A549 (cell line): ENCODE data around the gene CTNND2. TPM values are rescaled to one million over a fixed set of nuclear protein-coding genes. Genes with fewer than 3 reads are reported as not detected.

Experiments used
- ATAC-seq, 2 experiments: fragments of 200-7000 bp in 1 of 2; fragments of >200 bp in 1 of 2; cut with Nextera tagmentation in 1 of 2; cut with Tn5 transposase in 1 of 2; 3 replicates each; pipeline versions ENCODE4 v1.8.0 to v1.9.1; 2018 to 2020; ENCODE audit warnings: mild to moderate bottlenecking in 1 of 2, moderate library complexity in 1 of 2
- CTCF ChIA-PET: fragments of 300-600 bp; sonication (Branson Sonifier 250); formaldehyde crosslinking; extraction: SDS; loops from one replicate; lab custom pipeline; 2021; ENCODE audit warnings: antibody characterized with exemption, inconsistent platforms; lab: Yijun Ruan, JAX
- POLR2A ChIA-PET: fragments of 350-600 bp; formaldehyde crosslinking; extraction: SDS; loops from one replicate; lab custom pipeline; 2021; ENCODE audit warnings: antibody characterized with exemption, inconsistent platforms; lab: Yijun Ruan, JAX
- DNase-seq, 2 experiments: peaks; one replicate each; pipeline versions ENCODE4 v3.0.0 to v3.0.0-alpha.2; 2011 to 2016; ENCODE audit warnings: low read depth in 1 of 2, low spot score in 1 of 2
- FAIRE-seq: peaks from 2 replicates; lab custom pipeline; 2011; peaks lifted over from hg19 to GRCh38; lab: Jason Lieb, UNC
- H3K27ac ChIP-seq, 2 experiments: fragments of >200 bp; sonication (Bioruptor Twin); formaldehyde crosslinking; 3 replicates each; pipeline ENCODE4 v1.5.1; 2016 to 2017
- H3K4me1 ChIP-seq: fragments of >200 bp; sonication (Bioruptor Twin); formaldehyde crosslinking; 3 replicates; pipeline ENCODE4 v1.6.1; 2016
- H3K4me2 ChIP-seq: fragments of >200 bp; sonication (Bioruptor Twin); formaldehyde crosslinking; 3 replicates; pipeline ENCODE4 v1.6.1; 2016
- H3K4me3 ChIP-seq: fragments of >200 bp; sonication (Bioruptor Twin); formaldehyde crosslinking; 3 replicates; pipeline ENCODE4 v1.5.1; 2016
- H3K9me3 ChIP-seq: fragments of >200 bp; sonication (Bioruptor Twin); formaldehyde crosslinking; 3 replicates; pipeline ENCODE4 v1.6.1; 2016
- EHF ChIP-seq: fragments of 250-450 bp; sonication (Bioruptor Pico); IDR thresholded peaks from 2 replicates; pipeline ENCODE4 v1.5.0; 2020; ENCODE audit warnings: mild to moderate bottlenecking
- EHMT2 ChIP-seq: fragments of 200-600 bp; sonication (generic); IDR thresholded peaks from 2 replicates; pipeline ENCODE4 v1.6.1; 2016; ENCODE audit warnings: antibody characterized with exemption, low read depth, mild to moderate bottlenecking, moderate library complexity
- FOSB ChIP-seq: fragments of 250-450 bp; sonication (Bioruptor Pico); IDR thresholded peaks from 2 replicates; pipeline ENCODE4 v1.5.0; 2020; ENCODE audit warnings: mild to moderate bottlenecking, moderate library complexity
- FOSL2 ChIP-seq, 2 experiments: fragments of 450-650 bp in 1 of 2; fragments of >200 bp in 1 of 2; sonication (Bioruptor Twin) in 1 of 2; formaldehyde crosslinking; IDR thresholded peaks; 2 replicates each; pipeline versions ENCODE4 v1.5.0 to v1.6.1; 2016 to 2020; ENCODE audit warnings: mild to moderate bottlenecking in 1 of 2, moderate library complexity in 1 of 2
- FOXS1 ChIP-seq: fragments of 250-450 bp; sonication (Bioruptor Pico); IDR thresholded peaks from 2 replicates; pipeline ENCODE4 v1.5.0; 2020; ENCODE audit warnings: mild to moderate bottlenecking, moderate library complexity
- HEYL ChIP-seq: fragments of 250-450 bp; sonication (Bioruptor Pico); IDR thresholded peaks from 2 replicates; pipeline ENCODE4 v1.8.0; 2021; ENCODE audit warnings: mild to moderate bottlenecking, moderate library complexity
- HOXB13 ChIP-seq: fragments of 250-450 bp; sonication (Bioruptor Pico); IDR thresholded peaks from 2 replicates; pipeline ENCODE4 v1.5.0; 2020; ENCODE audit warnings: low read depth, mild to moderate bottlenecking, moderate library complexity
- HOXB5 ChIP-seq: fragments of 250-450 bp; sonication (Bioruptor Pico); IDR thresholded peaks from 2 replicates; pipeline ENCODE4 v1.5.0; 2020; ENCODE audit warnings: mild to moderate bottlenecking, moderate library complexity
- JUNB ChIP-seq: fragments of >200 bp; sonication (Bioruptor Twin); formaldehyde crosslinking; IDR thresholded peaks from 2 replicates; pipeline ENCODE4 v1.6.1; 2016
- KDM1A ChIP-seq: fragments of 200-600 bp; sonication (generic); IDR thresholded peaks from 2 replicates; pipeline ENCODE4 v1.6.1; 2016; ENCODE audit warnings: low read depth, mild to moderate bottlenecking
- KDM5A ChIP-seq: fragments of 200-600 bp; sonication (generic); IDR thresholded peaks from 2 replicates; pipeline ENCODE4 v1.6.1; 2016; ENCODE audit warnings: antibody characterized with exemption, mild to moderate bottlenecking
- MAZ ChIP-seq: fragments of 150-350 bp; IDR thresholded peaks from 2 replicates; pipeline ENCODE4 v1.6.1; 2014; ENCODE audit warnings: antibody characterized with exemption, low read depth, low read length, borderline replicate concordance
- POLR2AphosphoS2 ChIP-seq: conservative IDR thresholded peaks from 2 replicates; pipeline ENCODE4 v1.6.1; 2012; ENCODE audit warnings: low read length, improper control_type of control experiment, inconsistent platforms
- RNF2 ChIP-seq: fragments of 200-600 bp; sonication (generic); IDR thresholded peaks from 2 replicates; pipeline ENCODE4 v1.6.1; 2016; ENCODE audit warnings: low read depth, mild to moderate bottlenecking, antibody characterized with exemption, moderate library complexity, borderline replicate concordance
- SMC3 ChIP-seq: fragments of >200 bp; sonication (Bioruptor Twin); formaldehyde crosslinking; IDR thresholded peaks from 3 replicates; pipeline ENCODE4 v1.6.1; 2018; ENCODE audit warnings: inconsistent platforms
- ZC3H11A ChIP-seq: fragments of 450-650 bp; IDR thresholded peaks from 2 replicates; pipeline ENCODE4 v1.6.1; 2014; ENCODE audit warnings: antibody characterized with exemption, mild to moderate bottlenecking
- ZFP36 ChIP-seq: fragments of 450-650 bp; IDR thresholded peaks from 2 replicates; pipeline ENCODE4 v1.6.1; 2014; ENCODE audit warnings: borderline replicate concordance; ENCODE audit not compliant: partially characterized antibody
- WGBS: methylation state at CpG from one replicate; pipeline ENCODE4 v1.1.6; 2017; ENCODE audit errors: missing lambda C conversion rate; 5-methylcytosine and 5-hydroxymethylcytosine counted together
- polyA plus RNA-seq, 4 experiments: library from polyadenylated mRNA; depleted of rRNA in 3 of 4; stranded (reverse); fragments of >200 nt; fragmentation: RNase III in 1 of 4; extraction: RNeasy Plus Mini Kit Qiagen cat#74134 plus additional on column Dnase treatment in 1 of 4; gene quantifications; 2 replicates in 3 of 4; 3 replicates in 1 of 4; pipeline ENCODE4 v1.2.3, GENCODE V29; 2011 to 2017
- TF ChIP-seq, protein P1 (sequence below): fragments of 250-450 bp; sonication (Bioruptor Pico); IDR thresholded peaks from 2 replicates; pipeline ENCODE4 v1.5.0; 2020; ENCODE audit warnings: low read depth, mild to moderate bottlenecking, moderate library complexity
- TF ChIP-seq, protein P2 (sequence below): fragments of 150-350 bp; IDR thresholded peaks from 2 replicates; pipeline ENCODE4 v1.6.1; 2014; ENCODE audit warnings: low read depth, mild to moderate bottlenecking, low read length
- TF ChIP-seq, protein P3 (sequence below): fragments of 450-650 bp; IDR thresholded peaks from 2 replicates; pipeline ENCODE4 v1.6.1; 2014; ENCODE audit warnings: antibody characterized with exemption
- TF ChIP-seq, protein P4 (sequence below): fragments of >200 bp; sonication (Bioruptor Twin); formaldehyde crosslinking; IDR thresholded peaks from 3 replicates; pipeline ENCODE4 v1.5.1; 2016
- TF ChIP-seq, protein P5 (sequence below): IDR thresholded peaks from 2 replicates; pipeline ENCODE4 v1.6.1; 2012

The CTNND2 gene
- polyA plus RNA-seq, 2 of the 4 experiments (the other 2 are of a cell fraction) = not detected

DNA sequence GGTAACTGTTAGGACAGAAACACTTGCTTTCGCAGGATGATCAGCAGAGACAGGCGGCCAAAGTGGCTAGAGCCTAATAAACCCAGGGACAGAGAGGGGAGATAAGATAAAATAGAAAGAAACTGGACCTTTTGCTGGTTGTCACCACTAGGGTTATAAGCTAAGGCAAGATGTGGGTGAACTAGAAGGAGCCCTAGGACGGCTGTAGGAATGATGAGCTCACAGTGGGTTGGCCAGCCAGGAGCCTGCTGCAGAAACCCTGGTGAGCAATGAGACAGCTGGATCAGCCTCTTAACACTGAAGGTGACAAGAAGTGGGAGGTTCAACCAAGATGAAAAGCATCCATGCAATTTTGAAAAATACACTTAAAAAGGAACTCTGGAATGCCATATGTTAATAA is 13.5 kb downstream of the CTNND2 start:
- 2% methylated on average over 3 of the region's 3 CpGs for WGBS
- Histone ChIP-seq H3K4me1 (no peaks in the 10 kb centered on the region), H3K27ac (no peak overlapping the region), H3K4me2 (no peak overlapping the region), H3K4me3 (no peak overlapping the region), H3K9me3 (no peaks in the 10 kb centered on the region)
- FAIRE-seq = no peak
- ATAC-seq = no peak
- TF ChIP-seq KDM1A = no peak
- TF ChIP-seq, protein P1, sequence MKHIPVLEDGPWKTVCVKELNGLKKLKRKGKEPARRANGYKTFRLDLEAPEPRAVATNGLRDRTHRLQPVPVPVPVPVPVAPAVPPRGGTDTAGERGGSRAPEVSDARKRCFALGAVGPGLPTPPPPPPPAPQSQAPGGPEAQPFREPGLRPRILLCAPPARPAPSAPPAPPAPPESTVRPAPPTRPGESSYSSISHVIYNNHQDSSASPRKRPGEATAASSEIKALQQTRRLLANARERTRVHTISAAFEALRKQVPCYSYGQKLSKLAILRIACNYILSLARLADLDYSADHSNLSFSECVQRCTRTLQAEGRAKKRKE (CRISPR knock-in tag) = no peak
- TF ChIP-seq, protein P2, sequence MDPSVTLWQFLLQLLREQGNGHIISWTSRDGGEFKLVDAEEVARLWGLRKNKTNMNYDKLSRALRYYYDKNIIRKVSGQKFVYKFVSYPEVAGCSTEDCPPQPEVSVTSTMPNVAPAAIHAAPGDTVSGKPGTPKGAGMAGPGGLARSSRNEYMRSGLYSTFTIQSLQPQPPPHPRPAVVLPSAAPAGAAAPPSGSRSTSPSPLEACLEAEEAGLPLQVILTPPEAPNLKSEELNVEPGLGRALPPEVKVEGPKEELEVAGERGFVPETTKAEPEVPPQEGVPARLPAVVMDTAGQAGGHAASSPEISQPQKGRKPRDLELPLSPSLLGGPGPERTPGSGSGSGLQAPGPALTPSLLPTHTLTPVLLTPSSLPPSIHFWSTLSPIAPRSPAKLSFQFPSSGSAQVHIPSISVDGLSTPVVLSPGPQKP = no peak
- TF ChIP-seq FOSL2 (IDR thresholded peaks at IDR 0.05) = no peak
- TF ChIP-seq FOSL2 (CRISPR knock-in tag; IDR thresholded peaks at IDR 0.05) = no peak
- TF ChIP-seq, protein P3, sequence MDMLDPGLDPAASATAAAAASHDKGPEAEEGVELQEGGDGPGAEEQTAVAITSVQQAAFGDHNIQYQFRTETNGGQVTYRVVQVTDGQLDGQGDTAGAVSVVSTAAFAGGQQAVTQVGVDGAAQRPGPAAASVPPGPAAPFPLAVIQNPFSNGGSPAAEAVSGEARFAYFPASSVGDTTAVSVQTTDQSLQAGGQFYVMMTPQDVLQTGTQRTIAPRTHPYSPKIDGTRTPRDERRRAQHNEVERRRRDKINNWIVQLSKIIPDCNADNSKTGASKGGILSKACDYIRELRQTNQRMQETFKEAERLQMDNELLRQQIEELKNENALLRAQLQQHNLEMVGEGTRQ = no peak
- no peak for TF ChIP-seq ZFP36
- no peak for TF ChIP-seq FOSB (CRISPR knock-in tag)
- TF ChIP-seq EHF (CRISPR knock-in tag) = no peak
- no peak for TF ChIP-seq SMC3
- TF ChIP-seq POLR2AphosphoS2 = no peak
- DNase-seq = no peak
- ChIA-PET POLR2A (no interaction called here), CTCF (interaction anchor here (1.6 kb wide), 1 partner anchor 13 kb away, joined by 4 read pairs; the partner anchor contains the start of gene CTNND2)

DNA sequence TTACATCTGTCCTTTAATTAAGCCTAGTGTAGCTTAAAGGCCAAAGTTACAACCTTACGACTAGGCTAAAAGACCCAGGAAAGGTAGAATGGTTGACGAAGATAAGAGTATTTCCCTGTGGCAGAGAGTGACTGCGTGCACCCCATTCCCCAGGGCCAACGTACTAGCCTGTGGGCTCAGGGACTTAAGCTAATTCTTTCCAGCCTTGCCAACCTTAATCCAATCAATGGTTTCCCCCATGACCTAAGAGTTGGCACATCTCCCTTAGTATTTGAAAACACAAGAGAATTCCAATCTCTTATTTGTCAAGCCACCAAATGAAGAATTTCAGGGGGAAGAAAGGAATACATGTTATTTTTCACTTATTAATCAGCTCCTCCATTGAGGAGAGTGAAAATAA is 16.0 kb downstream of the CTNND2 start:
- 6% methylated on average over 4 of the region's 4 CpGs for WGBS
- DNase-seq = no peak
- TF ChIP-seq ZC3H11A (no peak), JUNB (no peak), MAZ (no peak), HOXB5 (no peak), POLR2AphosphoS2 (no peak), SMC3 (no peak), EHMT2 (no peak), FOXS1 (CRISPR knock-in tag) (no peak), FOSB (CRISPR knock-in tag) (no peak), KDM5A (no peak), RNF2 (no peak), HEYL (CRISPR knock-in tag) (no peak), HOXB13 (no peak)
- TF ChIP-seq, protein P4, sequence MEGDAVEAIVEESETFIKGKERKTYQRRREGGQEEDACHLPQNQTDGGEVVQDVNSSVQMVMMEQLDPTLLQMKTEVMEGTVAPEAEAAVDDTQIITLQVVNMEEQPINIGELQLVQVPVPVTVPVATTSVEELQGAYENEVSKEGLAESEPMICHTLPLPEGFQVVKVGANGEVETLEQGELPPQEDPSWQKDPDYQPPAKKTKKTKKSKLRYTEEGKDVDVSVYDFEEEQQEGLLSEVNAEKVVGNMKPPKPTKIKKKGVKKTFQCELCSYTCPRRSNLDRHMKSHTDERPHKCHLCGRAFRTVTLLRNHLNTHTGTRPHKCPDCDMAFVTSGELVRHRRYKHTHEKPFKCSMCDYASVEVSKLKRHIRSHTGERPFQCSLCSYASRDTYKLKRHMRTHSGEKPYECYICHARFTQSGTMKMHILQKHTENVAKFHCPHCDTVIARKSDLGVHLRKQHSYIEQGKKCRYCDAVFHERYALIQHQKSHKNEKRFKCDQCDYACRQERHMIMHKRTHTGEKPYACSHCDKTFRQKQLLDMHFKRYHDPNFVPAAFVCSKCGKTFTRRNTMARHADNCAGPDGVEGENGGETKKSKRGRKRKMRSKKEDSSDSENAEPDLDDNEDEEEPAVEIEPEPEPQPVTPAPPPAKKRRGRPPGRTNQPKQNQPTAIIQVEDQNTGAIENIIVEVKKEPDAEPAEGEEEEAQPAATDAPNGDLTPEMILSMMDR = no peak
- TF ChIP-seq, protein P5, sequence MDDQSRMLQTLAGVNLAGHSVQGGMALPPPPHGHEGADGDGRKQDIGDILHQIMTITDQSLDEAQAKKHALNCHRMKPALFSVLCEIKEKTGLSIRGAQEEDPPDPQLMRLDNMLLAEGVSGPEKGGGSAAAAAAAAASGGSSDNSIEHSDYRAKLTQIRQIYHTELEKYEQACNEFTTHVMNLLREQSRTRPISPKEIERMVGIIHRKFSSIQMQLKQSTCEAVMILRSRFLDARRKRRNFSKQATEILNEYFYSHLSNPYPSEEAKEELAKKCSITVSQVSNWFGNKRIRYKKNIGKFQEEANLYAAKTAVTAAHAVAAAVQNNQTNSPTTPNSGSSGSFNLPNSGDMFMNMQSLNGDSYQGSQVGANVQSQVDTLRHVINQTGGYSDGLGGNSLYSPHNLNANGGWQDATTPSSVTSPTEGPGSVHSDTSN = no peak
- TF ChIP-seq, all 56 proteins: peak for 0
- ATAC-seq (no peak), FAIRE-seq (no peak)
- H3K27ac ChIP-seq = no peak overlapping the region
- ChIA-PET POLR2A (no interaction called here), CTCF (interaction anchor here (0.7 kb wide), 1 partner anchor 22 kb away, joined by 3 read pairs; no protein-coding TSS in a partner anchor)
- no peaks in the 10 kb centered on the region for H3K4me1 ChIP-seq
- H3K9me3 ChIP-seq = no peaks in the 10 kb centered on the region
- H3K4me3 ChIP-seq = no peak overlapping the region
- no peak overlapping the region for H3K4me2 ChIP-seq
